Endodermal cell (in vitro differentiated cells): ENCODE data around the gene PGC. TPM values are rescaled to one million over a fixed set of nuclear protein-coding genes. Genes with fewer than 3 reads are reported as not detected.

Source experiments
- DNase-seq: peaks from one replicate; pipeline ENCODE4 v3.0.0-alpha.2; 2017
- H3K27ac ChIP-seq: 2 replicates; pipeline ENCODE4 v1.5.1; 2013; ENCODE audit warnings: mild to moderate bottlenecking, low read depth, low read length, moderate library complexity
- H3K27me3 ChIP-seq: 2 replicates; pipeline ENCODE4 v1.6.1; 2013; ENCODE audit warnings: mild to moderate bottlenecking, low read length, moderate library complexity; ENCODE audit not compliant: insufficient read depth, control insufficient read depth, poor library complexity, severe bottlenecking
- H3K36me3 ChIP-seq: 2 replicates; pipeline ENCODE4 v1.7.0; 2013; ENCODE audit warnings: mild to moderate bottlenecking, low read length, moderate library complexity; ENCODE audit not compliant: control insufficient read depth, insufficient read depth
- H3K4me1 ChIP-seq: one replicate; pipeline ENCODE4 v1.7.0; 2013; ENCODE audit warnings: low read length; ENCODE audit not compliant: control insufficient read depth, insufficient read depth
- H3K4me3 ChIP-seq: 2 replicates; pipeline ENCODE4 v1.5.1; 2013; ENCODE audit warnings: mild to moderate bottlenecking, low read length, moderate library complexity
- H3K9ac ChIP-seq: 2 replicates; pipeline ENCODE4 v1.6.1; 2013; ENCODE audit warnings: mild to moderate bottlenecking, low read length, moderate library complexity; ENCODE audit not compliant: poor library complexity, severe bottlenecking; ENCODE audit errors: extremely low read depth
- H3K9me3 ChIP-seq: 2 replicates; pipeline ENCODE4 v1.6.1; 2013; ENCODE audit warnings: mild to moderate bottlenecking, low read length, moderate library complexity; ENCODE audit not compliant: control insufficient read depth
- H3K27ac Mint-ChIP-seq: 2 replicates; pipeline ENCODE4 v1.8.0; 2020; ENCODE audit warnings: mixed read lengths
- H3K27me3 Mint-ChIP-seq: 2 replicates; pipeline ENCODE4 v1.8.0; 2021; ENCODE audit warnings: mild to moderate bottlenecking, mixed read lengths; ENCODE audit not compliant: insufficient read depth
- H3K36me3 Mint-ChIP-seq: 2 replicates; pipeline ENCODE4 v1.8.0; 2020; ENCODE audit warnings: low read depth, mixed read lengths
- H3K4me1 Mint-ChIP-seq: 2 replicates; pipeline ENCODE4 v1.8.0; 2020; ENCODE audit warnings: mixed read lengths
- H3K4me3 Mint-ChIP-seq: 2 replicates; pipeline ENCODE4 v1.8.0; 2020; ENCODE audit warnings: mild to moderate bottlenecking, moderate library complexity, mixed read lengths
- H3K9me3 Mint-ChIP-seq: 2 replicates; pipeline ENCODE4 v1.8.0; 2020; ENCODE audit warnings: mild to moderate bottlenecking, mixed read lengths
- CTCF ChIP-seq: fragments of 200-600 bp; sonication (generic); conservative IDR thresholded peaks from 2 replicates; pipeline ENCODE4 v1.5.0; 2021; ENCODE audit warnings: antibody characterized with exemption, mild to moderate bottlenecking
- WGBS, 2 experiments: methylation state at CpG; one replicate each; pipeline versions ENCODE4 v1.1.5 to v1.1.7; 2013; ENCODE audit warnings: missing lambda C conversion rate in 2 of 2, mixed read lengths in 1 of 2; ENCODE audit not compliant: insufficient coverage in 1 of 2, insufficient read length in 1 of 2; 5-methylcytosine and 5-hydroxymethylcytosine counted together
- total RNA-seq, 2 donors: library from RNA; stranded (reverse); fragmentation: NEBNext Ultra II Directional in 1 of 2; extraction: Animal tissue kit (Norgen Biotek cat#: 25700) in 1 of 2; gene quantifications; 2 replicates in 1 of 2; 3 replicates in 1 of 2; pipeline ENCODE4 v1.2.1, GENCODE V29; 2021

Gene PGC
- total RNA-seq, 2 donors from 2014 or later: not detected

GRCh38 chr6:41755895-41756294 is 8.7 kb upstream of the PGC start:
- Histone ChIP-seq H3K36me3 (no peaks in the 10 kb centered on the region), H3K27me3 (peaks cover 7% of the 10 kb centered on the region)

GRCh38 chr6:41750374-41750773 is 3.2 kb upstream of the PGC start:
- Histone ChIP-seq H3K9ac (no peak overlapping the region), H3K9me3 (no peaks in the 10 kb centered on the region), H3K27me3 (peaks cover 7% of the 10 kb centered on the region), H3K27ac (no peak overlapping the region), H3K4me3 (no peak overlapping the region), H3K4me1 (no peaks in the 10 kb centered on the region), H3K36me3 (no peaks in the 10 kb centered on the region)
- no peaks in the 10 kb centered on the region for H3K36me3 Mint-ChIP-seq
- no peak for DNase-seq
- no peaks in the 10 kb centered on the region for H3K9me3 Mint-ChIP-seq
- H3K4me1 Mint-ChIP-seq: no peaks in the 10 kb centered on the region
- no peak for TF ChIP-seq CTCF
- no peak overlapping the region for H3K27ac Mint-ChIP-seq
- H3K27me3 Mint-ChIP-seq: peaks cover 12% of the 10 kb centered on the region
- H3K4me3 Mint-ChIP-seq: no peak overlapping the region
- 80 to 99% methylated on average over 1 to 3 of the region's 3 CpGs for WGBS, 2 experiments

More at GRCh38 chr6:41755895-41756294, 8.7 kb upstream of the PGC start:
- H3K4me3 Mint-ChIP-seq: no peak overlapping the region
- H3K4me3 ChIP-seq: no peak overlapping the region
- no peaks in the 10 kb centered on the region for H3K4me1 Mint-ChIP-seq
- no peak overlapping the region for H3K27ac Mint-ChIP-seq
- H3K4me1 ChIP-seq: peaks cover 7% of the 10 kb centered on the region
- no peak for DNase-seq
- no peaks in the 10 kb centered on the region for H3K9me3 ChIP-seq
- no peaks in the 10 kb centered on the region for H3K9me3 Mint-ChIP-seq
- WGBS, 2 experiments: 82 to 86% methylated on average over 4 of the region's 4 CpGs
- H3K27ac ChIP-seq: no peak overlapping the region
- no peaks in the 10 kb centered on the region for H3K36me3 Mint-ChIP-seq
- no peak for TF ChIP-seq CTCF
- peaks cover 9% of the 10 kb centered on the region for H3K27me3 Mint-ChIP-seq
- H3K9ac ChIP-seq: no peak overlapping the region

- no peaks in the 10 kb centered on the region for H3K36me3 Mint-ChIP-seq
- H3K9me3 Mint-ChIP-seq: no peaks in the 10 kb centered on the region
- H3K36me3 ChIP-seq: no peaks in the 10 kb centered on the region
- no peak for DNase-seq
- H3K4me3 Mint-ChIP-seq: no peak overlapping the region
- H3K27ac Mint-ChIP-seq: no peak overlapping the region
- H3K9ac ChIP-seq: no peak overlapping the region
- H3K27me3 Mint-ChIP-seq: peaks cover 6% of the 10 kb centered on the region
- H3K9me3 ChIP-seq: no peaks in the 10 kb centered on the region
- peaks cover 4% of the 10 kb centered on the region for H3K27me3 ChIP-seq
- 90 to 96% methylated on average over 3 of the region's 3 CpGs for WGBS, 2 experiments
- H3K4me3 ChIP-seq: no peak overlapping the region
- H3K27ac ChIP-seq: no peak overlapping the region
- no peaks in the 10 kb centered on the region for H3K4me1 ChIP-seq
- no peak for TF ChIP-seq CTCF
- H3K4me1 Mint-ChIP-seq: no peaks in the 10 kb centered on the region
These were observed 1.3 kb upstream of the PGC start for GRCh38 chr6:41748542-41748941.
